ENCODE results near the gene PROCR. TPM values are rescaled to one million over a fixed set of nuclear protein-coding genes. Genes with fewer than 3 reads are reported as not detected.
"Not testable (repeated sequence)": the region's sequence is repeated elsewhere in the genome, so short reads cannot be mapped to it uniquely, and the experiment has no call there.

PROCR gene
- total and polyA plus RNA-seq, 8 donors, result 21.7 to 63.4 (median 34.9) TPM

GRCh38 chr20:35146920-35147574, 24.8 kb upstream of the PROCR start, which contains the start of gene EDEM2:
Gene EDEM2 (minus strand): TSS chr20:35147336. CDS start chr20:35147258, 78 bp downstream.
- intact Hi-C loops (cut with DNase I), result loop anchor here in 1 of 2 donors (5.0 kb wide), 1 partner anchor 60 kb away; no protein-coding TSS in a partner anchor
- H3K27ac ChIP-seq, result peak within 1 kb of the TSS; percentile 86 to 88
- H3K4me1 ChIP-seq, result peaks cover 0 to 39% of the 10 kb centered on the region in 2 donors
- no peaks in the 10 kb centered on the region for H3K27me3 ChIP-seq
- DNase-seq, result peak; percentile 93 to 98 (median 96)
- TF ChIP-seq, protein P1, sequence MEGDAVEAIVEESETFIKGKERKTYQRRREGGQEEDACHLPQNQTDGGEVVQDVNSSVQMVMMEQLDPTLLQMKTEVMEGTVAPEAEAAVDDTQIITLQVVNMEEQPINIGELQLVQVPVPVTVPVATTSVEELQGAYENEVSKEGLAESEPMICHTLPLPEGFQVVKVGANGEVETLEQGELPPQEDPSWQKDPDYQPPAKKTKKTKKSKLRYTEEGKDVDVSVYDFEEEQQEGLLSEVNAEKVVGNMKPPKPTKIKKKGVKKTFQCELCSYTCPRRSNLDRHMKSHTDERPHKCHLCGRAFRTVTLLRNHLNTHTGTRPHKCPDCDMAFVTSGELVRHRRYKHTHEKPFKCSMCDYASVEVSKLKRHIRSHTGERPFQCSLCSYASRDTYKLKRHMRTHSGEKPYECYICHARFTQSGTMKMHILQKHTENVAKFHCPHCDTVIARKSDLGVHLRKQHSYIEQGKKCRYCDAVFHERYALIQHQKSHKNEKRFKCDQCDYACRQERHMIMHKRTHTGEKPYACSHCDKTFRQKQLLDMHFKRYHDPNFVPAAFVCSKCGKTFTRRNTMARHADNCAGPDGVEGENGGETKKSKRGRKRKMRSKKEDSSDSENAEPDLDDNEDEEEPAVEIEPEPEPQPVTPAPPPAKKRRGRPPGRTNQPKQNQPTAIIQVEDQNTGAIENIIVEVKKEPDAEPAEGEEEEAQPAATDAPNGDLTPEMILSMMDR (IDR thresholded peaks at IDR 0.05), result no peak
- ATAC-seq, result peak; percentile 92
- H3K9me3 ChIP-seq, result no peaks in the 10 kb centered on the region
- peaks cover 0 to 21% of the 10 kb centered on the region in 2 donors for H3K36me3 ChIP-seq
- peak within 1 kb of the TSS; percentile 80 to 88 for H3K4me3 ChIP-seq

DNA sequence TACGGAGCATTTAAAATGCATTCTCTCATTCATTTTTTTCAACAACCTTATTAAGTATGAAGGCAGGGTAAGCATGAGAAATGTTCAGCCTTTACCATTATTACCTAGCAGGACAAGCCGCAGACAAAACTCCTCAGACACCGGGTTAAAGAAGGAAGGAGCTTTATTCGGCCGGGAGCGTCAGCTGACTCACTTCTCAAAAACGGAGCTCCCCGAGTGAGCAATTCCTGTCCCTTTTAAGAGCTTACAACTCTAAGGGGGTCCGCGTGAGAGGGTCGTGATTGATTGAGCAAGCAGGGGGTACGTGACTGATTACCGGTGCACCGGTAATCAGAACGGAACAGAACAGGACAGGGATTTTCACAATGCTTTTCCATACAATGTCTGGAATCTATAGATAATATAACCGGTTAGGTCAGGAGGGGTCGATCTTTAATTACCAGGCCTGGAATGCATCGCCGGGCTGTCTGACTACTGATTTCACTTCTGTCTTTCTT, 24.2 kb upstream of the PROCR start:
- intact Hi-C loops (cut with DNase I), result loop anchor here in 1 of 2 donors (5.0 kb wide), 1 partner anchor 60 kb away; no protein-coding TSS in a partner anchor
- ATAC-seq (peak; percentile 33), DNase-seq (peak in 1 of 4 donors; percentile 49)
- peaks cover 0 to 39% of the 10 kb centered on the region in 2 donors for H3K4me1 ChIP-seq
- peaks cover 0 to 15% of the 10 kb centered on the region in 2 donors for H3K36me3 ChIP-seq
- peak overlapping the region; percentile 86 to 88 for H3K27ac ChIP-seq
- H3K27me3 ChIP-seq, H3K9me3 ChIP-seq: not testable (repeated sequence)
- H3K4me3 ChIP-seq, result peak overlapping the region; percentile 80 to 88

DNA sequence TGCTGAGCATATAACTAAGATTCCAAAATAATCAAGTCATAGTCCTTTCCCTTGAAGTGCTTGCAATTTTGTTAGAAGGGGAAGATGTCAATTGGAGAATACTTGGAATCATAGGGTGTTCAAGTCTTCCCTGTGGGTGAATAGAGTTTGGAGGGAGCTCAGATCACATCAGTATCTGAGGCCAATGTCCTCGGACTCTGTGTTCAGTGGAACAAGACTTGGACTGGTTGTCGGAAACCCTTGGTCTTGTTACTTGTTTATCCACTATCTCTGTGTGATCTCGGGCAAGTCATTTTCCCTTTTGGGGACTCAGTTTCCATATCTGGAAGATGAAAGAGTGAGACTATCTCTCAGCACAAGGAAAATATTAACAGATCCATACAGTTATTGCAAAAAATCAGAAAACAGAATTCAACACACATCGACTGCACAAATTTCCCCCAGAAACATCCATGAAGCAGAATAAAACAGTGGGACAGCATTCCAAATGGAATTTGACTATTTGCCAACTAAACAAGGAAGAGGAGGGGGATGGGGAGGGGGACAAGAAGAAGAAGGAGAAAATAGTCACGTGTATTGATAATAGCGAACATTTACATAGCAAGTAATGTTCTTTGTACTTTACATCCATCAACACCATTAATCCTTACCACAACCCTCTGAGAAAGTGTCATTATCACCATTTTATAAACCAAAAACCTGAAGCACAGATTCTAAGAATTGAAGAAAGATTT, 20.9 kb upstream of the PROCR start:
- no peak overlapping the region for H3K27ac ChIP-seq
- H3K9me3 ChIP-seq, result no peaks in the 10 kb centered on the region
- H3K36me3 ChIP-seq, result no peaks in the 10 kb centered on the region
- H3K4me1 ChIP-seq, result peaks cover 0 to 16% of the 10 kb centered on the region in 2 donors
- no peak overlapping the region for H3K4me3 ChIP-seq
- no peaks in the 10 kb centered on the region for H3K27me3 ChIP-seq
- TF ChIP-seq, protein P1 (IDR thresholded peaks at IDR 0.05), result no peak
- no peak for ATAC-seq
- DNase-seq, result no peak
- intact Hi-C loops (cut with DNase I), result no loop called here

DNA sequence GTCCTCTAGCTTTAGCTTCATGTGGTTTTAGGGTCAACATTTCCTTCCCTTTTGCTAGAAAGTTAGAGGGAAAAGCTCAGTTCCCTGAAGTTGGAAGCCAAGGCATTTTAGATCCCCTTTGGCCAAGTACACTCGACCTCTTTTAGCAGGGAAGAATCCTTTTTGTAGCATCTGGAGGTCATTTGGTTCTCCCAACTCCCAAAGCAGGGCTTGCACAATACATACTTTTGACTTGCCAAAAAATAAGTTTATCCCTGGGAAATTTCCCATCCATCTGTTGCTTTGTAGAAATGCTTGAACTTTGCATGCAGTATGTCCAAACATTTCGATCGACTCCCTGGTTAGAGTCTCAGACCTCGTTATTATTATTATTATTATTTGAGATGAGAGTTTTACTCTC, 20.1 kb upstream of the PROCR start:
- Histone ChIP-seq H3K4me3 (no peak overlapping the region), H3K27ac (no peak overlapping the region), H3K36me3 (no peaks in the 10 kb centered on the region), H3K9me3 (no peaks in the 10 kb centered on the region), H3K27me3 (no peaks in the 10 kb centered on the region), H3K4me1 (peaks cover 0 to 10% of the 10 kb centered on the region in 2 donors)
- intact Hi-C loops (cut with DNase I), result no loop called here
- no peak for ATAC-seq
- TF ChIP-seq, protein P1 (IDR thresholded peaks at IDR 0.05), result no peak
- DNase-seq, result peak in 2 of 4 donors; percentile 71 to 75

DNA sequence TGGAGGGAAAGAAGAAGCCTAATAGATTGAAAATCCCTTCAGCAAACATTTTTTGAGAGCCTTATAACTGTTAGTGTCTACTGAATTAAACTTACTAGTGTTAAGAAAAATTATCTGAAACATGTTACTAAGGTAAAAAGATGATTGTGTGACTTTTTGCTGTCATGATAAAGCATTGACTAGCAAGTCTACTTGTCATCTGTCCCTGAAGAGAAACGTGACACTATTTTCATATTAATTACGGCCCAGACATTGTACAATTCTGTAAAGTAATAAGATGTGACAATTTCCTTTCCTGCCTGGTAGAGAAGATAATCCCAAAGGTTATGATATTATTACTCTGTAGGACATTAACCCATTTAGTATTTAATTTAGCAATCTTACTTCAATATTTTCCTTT, 15.9 kb upstream of the PROCR start:
- Histone ChIP-seq H3K4me3 (no peak overlapping the region), H3K4me1 (no peaks in the 10 kb centered on the region), H3K9me3 (no peaks in the 10 kb centered on the region), H3K27me3 (no peaks in the 10 kb centered on the region), H3K27ac (no peak overlapping the region), H3K36me3 (no peaks in the 10 kb centered on the region)
- no peak for ATAC-seq
- intact Hi-C loops (cut with DNase I), result no loop called here
- TF ChIP-seq, protein P1 (IDR thresholded peaks at IDR 0.05), result no peak
- no peak for DNase-seq
